GM19351 (cell line): ENCODE data around the gene TRAPPC11.

Experiments
- ATAC-seq: cut with Tn5 transposase; IDR thresholded peaks from one replicate; pipeline ENCODE4 v1.9.1; 2021; ENCODE audit warnings: mild to moderate bottlenecking, moderate library complexity; ENCODE audit not compliant: unreplicated experiment

Gene TRAPPC11

DNA sequence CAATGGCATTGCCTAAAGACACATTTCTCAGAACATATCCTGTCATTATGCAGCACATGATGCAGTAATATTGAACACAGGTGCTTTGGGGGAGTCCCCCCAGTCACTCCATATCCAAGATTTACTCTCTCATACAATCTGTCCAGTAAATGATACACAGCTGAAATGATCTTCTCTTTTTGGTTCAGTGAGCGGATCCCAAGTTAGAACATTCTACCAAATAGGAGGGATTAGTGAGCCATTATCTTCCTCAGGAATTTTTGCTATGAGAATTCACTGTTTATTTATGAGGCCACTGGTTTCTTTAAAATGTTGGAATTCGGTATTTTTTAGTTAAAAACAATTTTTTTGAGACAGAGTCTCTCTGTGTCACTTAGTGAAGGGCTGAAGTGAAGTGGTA lies 96.5 kb downstream of the TRAPPC11 start:
- ATAC-seq: no peak

DNA sequence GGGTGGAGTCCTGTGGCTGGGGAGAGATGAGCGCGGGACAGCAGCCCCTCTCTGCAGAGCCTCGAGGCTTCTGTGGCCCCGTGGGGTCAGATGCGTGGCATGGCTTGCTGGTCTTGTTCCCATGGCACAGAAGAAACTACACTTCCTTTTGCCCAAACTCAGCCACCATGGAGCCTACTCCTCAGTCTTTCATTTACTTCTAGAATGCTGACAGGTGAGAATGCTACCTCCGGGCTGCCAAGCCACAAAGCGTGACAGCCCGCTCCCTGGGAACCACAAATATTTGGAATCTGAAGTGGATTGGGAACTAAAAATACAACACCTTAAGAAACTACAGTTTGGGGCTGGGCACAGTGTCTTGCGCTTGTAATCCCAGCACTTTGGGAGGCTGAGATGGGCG lies 98.0 kb downstream of the TRAPPC11 start:
- ATAC-seq: no peak

DNA sequence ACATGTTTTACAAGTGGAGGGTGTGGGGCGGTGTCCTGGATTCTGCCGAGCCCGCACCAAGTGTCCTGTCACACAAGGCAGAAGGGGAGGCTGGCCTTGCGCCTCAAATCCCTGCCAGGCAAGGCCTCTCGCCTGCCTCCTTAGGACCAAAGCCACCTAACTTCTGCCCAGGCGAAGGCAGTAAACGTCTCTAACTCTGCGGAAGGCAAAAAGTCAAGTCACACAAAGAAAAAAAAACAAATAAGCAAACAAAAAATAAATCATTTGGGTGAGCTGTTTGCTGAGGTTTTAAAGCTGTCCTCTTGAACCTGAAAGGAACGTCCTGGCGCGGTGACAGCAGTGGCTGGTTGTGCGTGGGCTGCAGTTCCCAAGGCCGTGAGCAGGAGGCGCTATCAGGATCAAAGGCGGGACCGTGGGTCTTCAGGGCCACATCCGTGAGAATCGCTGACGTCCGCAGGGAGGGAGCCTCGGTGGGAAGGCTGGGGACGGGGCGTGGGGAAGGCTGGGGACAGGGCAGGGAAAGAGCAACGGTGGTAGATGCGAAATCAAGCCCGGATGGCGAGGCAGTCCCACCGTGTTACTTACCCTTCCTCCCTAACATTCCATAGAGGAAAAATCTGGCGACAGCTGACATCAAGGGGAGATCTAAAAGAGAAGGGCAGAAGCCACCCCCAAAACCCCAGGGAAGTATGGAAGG lies 99.1 kb downstream of the TRAPPC11 start:
- ATAC-seq: no peak

GRCh38 chr4:183758758-183759447 lies 99.8 kb downstream of the TRAPPC11 start:
- no peak for ATAC-seq

- no peak for ATAC-seq
Measured at GRCh38 chr4:183760326-183760725, 101.2 kb downstream of the TRAPPC11 start.
